T-helper 22 cell (primary cell): Measurements from ENCODE around the gene C3orf22.

Experiments used
- DNase-seq: peaks from one replicate; pipeline ENCODE4 v3.0.0-alpha.2; 2020; ENCODE audit warnings: low read depth

C3orf22 gene

GRCh38 chr3:126527006-126527405 is 31.7 kb downstream of the C3orf22 start:
- no peak for DNase-seq

GRCh38 chr3:126526668-126527005 is 32.1 kb downstream of the C3orf22 start:
- DNase-seq: no peak

DNA sequence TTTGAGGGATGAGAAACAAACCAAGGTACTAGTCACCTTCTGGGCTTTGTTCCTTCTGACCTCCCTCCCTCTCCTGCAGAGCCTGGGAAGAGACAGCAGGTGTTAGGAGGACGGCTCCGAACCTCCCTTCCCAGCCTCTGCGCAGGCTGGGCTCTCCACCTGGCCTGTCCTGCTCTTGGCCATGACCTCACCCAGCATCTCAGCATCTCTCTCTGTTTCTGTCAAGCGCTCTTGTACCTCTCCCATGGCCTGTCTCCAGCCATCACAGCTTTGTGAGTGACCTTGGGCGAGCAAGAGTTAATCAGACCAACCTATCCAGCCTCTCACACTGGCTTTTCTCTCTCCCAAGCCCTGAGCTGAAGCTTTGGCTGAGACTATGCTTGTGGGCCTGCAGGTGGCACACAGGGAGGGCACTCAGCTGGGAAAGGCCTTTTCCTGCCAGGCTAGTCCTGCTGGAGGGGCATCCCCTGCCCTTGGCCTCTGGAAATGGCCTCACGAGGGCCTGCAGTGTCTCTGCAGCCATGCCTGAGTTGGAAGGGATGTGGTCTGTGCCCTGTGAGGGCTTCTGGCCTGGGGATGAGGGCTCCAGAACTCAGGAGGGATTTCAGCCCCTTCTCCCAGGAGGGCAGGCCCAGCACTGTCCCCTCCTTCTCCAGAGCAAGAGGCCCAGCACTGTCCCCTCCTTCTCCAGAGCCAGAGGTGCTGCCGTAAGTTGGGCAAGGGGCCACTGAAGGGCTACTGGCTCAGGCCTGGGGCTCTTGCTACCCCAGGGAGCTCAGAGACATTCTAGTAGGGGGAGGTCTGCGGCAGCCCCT is 32.7 kb downstream of the C3orf22 start:
- no peak for DNase-seq

- DNase-seq: no peak
Observed at GRCh38 chr3:126525091-126525852, 33.5 kb downstream of the C3orf22 start.

GRCh38 chr3:126524429-126524988 is 34.2 kb downstream of the C3orf22 start:
- no peak for DNase-seq

GRCh38 chr3:126523745-126524428 is 34.8 kb downstream of the C3orf22 start, which contains the start of gene CHST13:
TSS of gene CHST13 (plus strand) at chr3:126524155. CDS start at chr3:126524333, 178 bp downstream.
- no peak for DNase-seq

DNA sequence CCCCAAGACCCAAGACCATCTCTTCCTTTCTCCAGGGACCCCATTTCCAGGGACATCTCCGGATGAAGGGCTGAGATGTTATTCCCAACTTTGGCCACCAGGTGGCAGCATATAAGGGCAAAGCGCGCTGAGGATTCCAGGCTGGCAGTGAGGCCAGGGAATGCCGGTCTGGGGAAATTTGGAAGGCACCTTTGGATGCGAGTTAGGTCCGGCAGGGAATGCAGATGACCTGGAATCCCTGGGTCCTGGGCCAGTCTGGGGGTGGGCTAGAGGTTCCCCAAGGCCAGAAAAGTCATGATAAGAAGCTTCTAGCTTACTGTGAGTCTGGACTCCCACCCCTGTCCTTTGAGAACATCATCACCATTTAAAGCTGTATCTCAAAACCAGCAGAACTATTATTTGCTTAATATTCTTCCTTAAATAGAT is 36.4 kb downstream of the C3orf22 start:
- DNase-seq: no peak

DNA sequence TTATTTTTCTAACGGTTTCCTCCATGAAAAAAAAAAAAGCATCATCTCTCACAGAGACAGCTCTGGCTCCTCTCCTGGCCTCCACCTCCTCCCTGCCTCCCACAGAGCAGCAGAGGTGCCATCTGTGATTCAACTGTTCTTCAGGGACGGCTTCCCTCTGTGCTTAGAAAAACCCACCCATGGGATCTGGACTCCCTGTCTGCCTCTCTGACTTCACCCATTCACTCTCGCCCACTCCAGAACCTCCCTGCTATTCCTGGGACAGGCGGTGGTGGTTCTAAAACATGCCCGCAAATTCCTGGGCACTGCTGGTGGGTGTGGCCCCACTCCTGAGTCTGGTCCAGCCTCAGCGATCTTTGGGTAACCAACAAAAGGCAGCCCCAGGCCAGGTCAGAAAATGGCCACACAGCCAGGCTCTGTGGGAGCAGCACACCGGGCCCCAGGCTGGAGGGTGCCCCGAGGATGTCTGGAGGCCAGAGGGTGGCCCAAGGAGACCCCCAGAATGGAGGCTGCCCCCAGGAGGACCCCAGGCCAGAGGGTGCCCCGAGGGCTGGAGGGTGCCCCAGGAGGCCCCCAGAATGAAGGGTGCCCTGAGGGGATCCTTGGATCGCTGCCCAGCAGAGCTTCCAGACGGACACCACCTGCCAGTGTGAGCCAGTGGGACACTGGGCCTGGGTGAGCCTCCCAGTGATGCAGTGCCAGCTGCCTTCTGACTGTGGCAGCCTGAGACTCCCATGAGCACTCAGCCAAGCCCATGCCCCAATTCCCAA is 37.4 kb downstream of the C3orf22 start:
- no peak for DNase-seq

- DNase-seq: no peak
Observed at GRCh38 chr3:126519506-126520455, 39.0 kb downstream of the C3orf22 start.

GRCh38 chr3:126518779-126519177 is 40.0 kb downstream of the C3orf22 start:
- DNase-seq: no peak

GRCh38 chr3:126517986-126518778 is 40.5 kb downstream of the C3orf22 start:
- DNase-seq: no peak

GRCh38 chr3:126517291-126517951 is 41.3 kb downstream of the C3orf22 start, which contains the start of gene UROC1:
TSS of gene UROC1 (minus strand) at chr3:126517773. CDS start at chr3:126517719, 54 bp downstream.
- no peak for DNase-seq

- DNase-seq: no peak
Observed at GRCh38 chr3:126516936-126517290, 41.8 kb downstream of the C3orf22 start.

DNA sequence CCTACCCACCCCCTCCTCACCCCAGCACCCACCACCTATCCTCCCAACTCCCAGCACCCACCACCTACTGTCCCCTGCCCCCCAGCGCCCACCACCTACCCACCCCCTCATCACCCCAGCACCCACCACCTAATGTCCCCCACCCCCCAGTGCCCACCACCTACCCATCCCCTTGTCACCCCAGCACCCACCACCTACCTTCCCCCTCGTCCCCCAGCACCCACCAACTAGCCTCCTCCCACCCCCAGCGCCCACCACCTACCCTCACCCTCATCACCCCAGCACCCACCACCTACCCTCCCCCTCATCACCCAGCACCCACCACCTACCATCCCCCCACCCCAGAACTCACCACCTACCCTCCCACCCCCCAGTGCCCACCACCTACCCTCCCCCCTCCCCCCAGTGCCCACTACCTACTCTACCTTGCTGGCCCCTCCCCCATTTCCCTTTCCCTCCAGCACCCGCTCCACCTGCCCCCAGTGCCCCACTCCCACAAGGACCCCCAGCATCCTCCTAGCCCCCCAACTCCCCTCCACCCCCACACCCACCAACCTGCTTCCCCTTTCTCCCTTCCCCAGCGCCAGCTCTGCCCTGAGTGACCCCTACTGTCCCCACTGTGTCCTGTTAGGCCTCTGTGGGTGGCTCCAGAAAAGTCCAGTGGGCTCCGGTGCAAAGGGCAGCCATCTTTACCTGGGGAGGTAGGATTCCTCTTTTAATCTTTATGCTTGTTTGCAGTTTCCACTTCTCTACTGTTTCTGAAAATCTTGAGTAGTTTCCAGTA is 42.4 kb downstream of the C3orf22 start:
- DNase-seq: no peak

DNA sequence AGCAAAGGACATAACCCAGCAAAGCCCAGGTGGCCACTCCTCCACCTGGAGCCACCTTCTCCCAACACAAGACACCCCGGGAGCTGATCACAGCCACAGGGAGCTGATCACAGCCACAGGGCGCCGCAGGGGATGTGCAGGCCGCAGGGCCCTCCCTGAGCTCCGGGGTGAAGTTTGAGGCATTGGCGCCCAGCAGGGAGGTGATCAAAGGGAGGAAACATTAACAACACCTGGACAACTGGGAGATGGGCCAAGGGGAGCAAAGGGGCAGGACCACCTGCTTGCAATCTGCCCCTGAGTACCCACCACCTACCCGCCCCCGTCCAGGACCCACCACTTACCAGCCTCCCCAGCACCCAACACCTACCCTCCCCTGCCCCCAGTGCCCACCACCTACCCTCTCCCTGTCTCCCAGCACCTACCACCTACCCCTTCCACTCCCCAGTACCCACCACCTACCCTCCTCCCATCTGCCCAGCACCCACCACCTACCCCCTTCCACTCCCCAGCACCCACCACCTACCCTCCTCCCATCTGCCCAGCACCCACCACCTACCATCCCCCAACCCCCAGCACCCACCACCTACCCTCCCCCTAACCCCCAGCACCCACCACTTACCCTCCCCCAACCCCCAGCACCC is 43.5 kb downstream of the C3orf22 start:
- no peak for DNase-seq

DNA sequence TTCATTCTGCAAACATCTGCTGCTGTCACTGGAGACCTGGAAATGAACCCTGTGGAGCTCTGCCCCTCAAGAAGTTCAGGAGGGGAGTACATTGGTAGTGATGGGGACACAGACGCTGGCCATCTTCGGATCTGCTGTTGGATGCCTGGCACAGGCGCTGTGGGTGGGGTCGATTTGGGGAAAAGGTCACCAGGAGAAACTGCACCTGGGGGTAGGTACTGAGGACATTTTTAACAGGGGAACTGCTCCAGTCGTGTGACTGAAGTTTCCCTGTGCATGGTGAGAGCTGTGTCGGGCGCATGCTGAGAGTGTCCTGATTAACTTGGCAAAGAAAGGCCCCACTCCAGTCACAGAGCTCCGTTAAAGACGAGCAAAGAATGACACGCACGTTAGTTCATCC is 44.6 kb downstream of the C3orf22 start:
- DNase-seq: no peak

- DNase-seq: no peak
Observed at GRCh38 chr3:126512916-126513650, 45.6 kb downstream of the C3orf22 start.
